Calu3 (cell line): Measurements from ENCODE around the gene PAIP2B. TPM values are rescaled to one million over a fixed set of nuclear protein-coding genes. Genes with fewer than 3 reads are reported as not detected.

ENCODE experiments used
- Bru-seq: library from RNA; stranded (reverse); fragments of 400-500 nt; gene quantifications from one replicate; lab custom pipeline; 2021; lab: Mats Ljungman, UMichigan
- BruChase-seq, 2 experiments: library from RNA; stranded (reverse); fragments of 400-500 nt; gene quantifications; one replicate each; lab custom pipeline; 2021; lab: Mats Ljungman, UMichigan
- BruUV-seq: library from RNA; stranded (reverse); fragments of 400-500 nt; replicated peaks from 2 replicates; lab custom pipeline; 2021; lab: Mats Ljungman, UMichigan
- CTCF ChIA-PET: fragments of 300-600 bp; sonication (Branson Sonifier 250); formaldehyde crosslinking; loops from one replicate; lab custom pipeline; 2022; ENCODE audit warnings: antibody characterized with exemption; lab: Charles Lee
- DNase-seq: peaks from one replicate; pipeline ENCODE4 v3.0.0; 2022
- H3K27ac Mint-ChIP-seq: one replicate; pipeline ENCODE4 v1.8.0; 2022; ENCODE audit warnings: mixed read lengths; ENCODE audit not compliant: unreplicated experiment
- H3K27me3 Mint-ChIP-seq: one replicate; pipeline ENCODE4 v1.8.0; 2022; ENCODE audit warnings: mixed read lengths; ENCODE audit not compliant: unreplicated experiment
- H3K36me3 Mint-ChIP-seq: one replicate; pipeline ENCODE4 v1.8.0; 2022; ENCODE audit warnings: mild to moderate bottlenecking, moderate library complexity, mixed read lengths; ENCODE audit not compliant: insufficient read depth, unreplicated experiment
- H3K4me1 Mint-ChIP-seq: one replicate; pipeline ENCODE4 v1.8.0; 2022; ENCODE audit warnings: mild to moderate bottlenecking, low read depth, mixed read lengths; ENCODE audit not compliant: unreplicated experiment
- H3K4me3 Mint-ChIP-seq: one replicate; pipeline ENCODE4 v1.8.0; 2022; ENCODE audit warnings: mild to moderate bottlenecking, low read depth, moderate library complexity, mixed read lengths; ENCODE audit not compliant: unreplicated experiment
- H3K9me3 Mint-ChIP-seq: one replicate; pipeline ENCODE4 v1.8.0; 2022; ENCODE audit warnings: low read depth, mixed read lengths; ENCODE audit not compliant: unreplicated experiment
- CTCF ChIP-seq: fragments of 200-600 bp; IDR thresholded peaks from one replicate; pipeline ENCODE4 v1.8.0; 2022; ENCODE audit warnings: antibody characterized with exemption; ENCODE audit not compliant: unreplicated experiment
- intact Hi-C: fragments of 100-400 bp; cut with micrococcal nuclease; formaldehyde crosslinking; loops from one replicate; pipeline ENCODE4 v1.10.0; 2022; ENCODE audit not compliant: unreplicated experiment
- long read RNA-seq: library from polyadenylated mRNA; stranded (forward); transcript quantifications from one replicate; pipeline ENCODE4 v2.0.0, GENCODE V29; 2022
- total RNA-seq: library from RNA; stranded (reverse); gene quantifications from 2 replicates; pipeline ENCODE4 v1.2.3, GENCODE V29; 2022

The PAIP2B gene
- total RNA-seq: 3.6 and 4.0 TPM in 2 replicates
- Bru-seq, nascent RNA: percentile 39 among the genes with signal in this experiment
- BruChase-seq, experiment 1, labeled RNA remaining after a 6-hour chase: percentile 47 among the genes with signal in this experiment
- BruChase-seq, experiment 2, labeled RNA remaining after a 2-hour chase: percentile 40 among the genes with signal in this experiment
- long read RNA-seq, full-length matches to known transcripts: 3 of 5 reads
- long read RNA-seq, partial matches to known transcripts: 2 of 5 reads
- long read RNA-seq, other reads (novel, unspliced or antisense): 0 of 5 reads

GRCh38 chr2:71226965-71227560 lies at the start of gene PAIP2B:
PAIP2B (minus strand) TSS chr2:71227103; CDS start chr2:71202589, 24,514 bp downstream.
- Mint-ChIP-seq H3K27ac (peak within 1 kb of the TSS; percentile 91), H3K4me3 (peak within 1 kb of the TSS; percentile 94), H3K27me3 (peaks cover 39% of the 10 kb centered on the region), H3K9me3 (peaks cover 4% of the 10 kb centered on the region), H3K4me1 (peaks cover 9% of the 10 kb centered on the region), H3K36me3 (peaks cover 19% of the 10 kb centered on the region)
- intact Hi-C loops: loop anchor here (2.0 kb wide), 1 partner anchor 104 kb away; the partner anchor contains the start of gene ZNF638
- TF ChIP-seq CTCF: no peak
- no TSS peak for BruUV-seq
- peak; percentile 98 for DNase-seq
- CTCF ChIA-PET: interaction anchor here (0.7 to 1.8 kb wide), 11 partner anchors 9 to 523 kb away, joined by 3 to 13 read pairs (median 4); partner anchors contain the start of genes NAGK and ZNF638

GRCh38 chr2:71275939-71276310 lies 49.0 kb upstream of the PAIP2B start:
- H3K9me3 Mint-ChIP-seq: no peaks in the 10 kb centered on the region
- H3K27ac Mint-ChIP-seq: peak overlapping the region; percentile 41
- no peak for DNase-seq
- intact Hi-C loops: loop anchor here (2.0 to 10.0 kb wide), 2 partner anchors 51 to 121 kb away; no protein-coding TSS in a partner anchor
- CTCF ChIA-PET: interaction anchor here (1.0 to 2.2 kb wide), 3 partner anchors 23 to 56 kb away, joined by 6 to 20 read pairs (median 6); partner anchors contain the start of genes PAIP2B and ZNF638
- H3K4me3 Mint-ChIP-seq: peak overlapping the region; percentile 86
- peaks cover 22% of the 10 kb centered on the region for H3K36me3 Mint-ChIP-seq
- peaks cover 48% of the 10 kb centered on the region for H3K27me3 Mint-ChIP-seq
- no TSS peak for BruUV-seq
- TF ChIP-seq CTCF: no peak
- H3K4me1 Mint-ChIP-seq: peaks cover 20% of the 10 kb centered on the region

GRCh38 chr2:71269511-71270090 lies 42.7 kb upstream of the PAIP2B start:
- H3K9me3 Mint-ChIP-seq: no peaks in the 10 kb centered on the region
- H3K4me1 Mint-ChIP-seq: no peaks in the 10 kb centered on the region
- H3K36me3 Mint-ChIP-seq: no peaks in the 10 kb centered on the region
- intact Hi-C loops: loop anchor here (10.0 kb wide), 1 partner anchor 115 kb away; no protein-coding TSS in a partner anchor
- no peak for TF ChIP-seq CTCF
- H3K27me3 Mint-ChIP-seq: peaks cover 51% of the 10 kb centered on the region
- BruUV-seq: no TSS peak
- CTCF ChIA-PET: no interaction called here
- H3K27ac Mint-ChIP-seq: no peak overlapping the region
- DNase-seq: no peak
- no peak overlapping the region for H3K4me3 Mint-ChIP-seq

- no TSS peak for BruUV-seq
- no peaks in the 10 kb centered on the region for H3K36me3 Mint-ChIP-seq
- no peak overlapping the region for H3K4me3 Mint-ChIP-seq
- TF ChIP-seq CTCF: no peak
- intact Hi-C loops: no loop called here
- CTCF ChIA-PET: no interaction called here
- H3K9me3 Mint-ChIP-seq: no peaks in the 10 kb centered on the region
- H3K27me3 Mint-ChIP-seq: peaks cover 59% of the 10 kb centered on the region
- no peak overlapping the region for H3K27ac Mint-ChIP-seq
- DNase-seq: no peak
- no peaks in the 10 kb centered on the region for H3K4me1 Mint-ChIP-seq
These were observed 36.5 kb upstream of the PAIP2B start for GRCh38 chr2:71263386-71263785.
